K562 (cell line): ENCODE measurements around the gene KATNB1.

Source experiments
- KAT2B ChIP-seq: IDR thresholded peaks from one replicate; pipeline ENCODE4 v1.6.1; 2012; ENCODE audit warnings: low read depth, mild to moderate bottlenecking, control low read depth, inconsistent platforms, low read length, moderate library complexity
- POLR2AphosphoS5 ChIP-seq: IDR thresholded peaks from 2 replicates; pipeline ENCODE4 v1.6.1; 2011; ENCODE audit warnings: mild to moderate bottlenecking, low read depth, low read length, moderate library complexity; ENCODE audit not compliant: control insufficient read depth, insufficient read depth
- TF ChIP-seq, protein P1 (sequence below), 3 experiments: IDR thresholded peaks in 2 of 3; conservative IDR thresholded peaks in 1 of 3; 2 replicates each; pipeline ENCODE4 v1.5.1; 2011 to 2012; ENCODE audit warnings: low read length in 3 of 3, mild to moderate bottlenecking in 3 of 3, control low read depth in 2 of 3, improper control_type of control experiment in 1 of 3, inconsistent platforms in 1 of 3, low read depth in 1 of 3, mixed read lengths in 1 of 3, moderate library complexity in 1 of 3; ENCODE audit not compliant: insufficient read depth in 2 of 3
- TF ChIP-seq, protein P2 (sequence below): fragments of 450-650 bp; IDR thresholded peaks from 2 replicates; pipeline ENCODE4 v1.6.1; 2017; ENCODE audit warnings: mild to moderate bottlenecking, moderate library complexity

DNA sequence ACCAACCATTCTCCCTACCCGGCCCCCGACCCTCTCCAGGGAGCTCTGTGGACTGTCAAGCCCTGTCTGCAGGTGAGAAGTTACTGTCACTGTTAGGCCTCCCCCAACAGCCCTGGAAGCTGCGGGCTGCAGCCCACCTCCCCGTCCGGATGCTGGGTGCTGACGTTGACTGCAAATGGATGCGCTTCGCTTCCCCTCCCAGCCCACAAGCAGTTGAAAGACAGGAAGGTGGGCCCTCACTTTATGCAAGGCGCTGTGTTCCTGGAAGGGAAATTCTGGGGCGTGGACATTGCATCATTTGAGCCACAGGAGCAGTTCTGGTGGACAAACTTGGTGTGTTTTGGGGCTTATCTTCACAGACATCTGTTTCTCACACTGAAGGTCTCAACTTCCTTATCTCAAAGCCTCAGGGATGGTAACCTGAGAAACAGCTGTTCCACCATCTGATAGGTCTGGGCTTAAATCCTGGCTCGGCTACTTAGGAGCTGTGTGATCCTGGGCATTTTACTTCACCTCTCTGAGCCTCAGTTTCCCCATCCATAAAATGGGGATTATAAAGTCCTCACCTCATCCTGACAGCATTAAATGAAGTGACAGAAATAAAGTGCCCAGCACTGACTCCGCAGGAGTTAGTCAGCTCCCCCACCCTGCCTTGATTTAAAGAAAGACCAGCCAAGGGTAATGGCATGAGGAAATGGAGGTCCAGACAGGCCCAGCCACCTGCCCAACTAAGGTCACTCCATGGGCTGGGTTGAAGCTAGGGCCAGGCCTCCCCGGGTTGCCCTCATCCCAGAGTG lies 45.6 kb upstream of the KATNB1 start:
- no peak for TF ChIP-seq KAT2B
- TF ChIP-seq POLR2AphosphoS5 = peak; percentile 99
- TF ChIP-seq, protein P1, sequence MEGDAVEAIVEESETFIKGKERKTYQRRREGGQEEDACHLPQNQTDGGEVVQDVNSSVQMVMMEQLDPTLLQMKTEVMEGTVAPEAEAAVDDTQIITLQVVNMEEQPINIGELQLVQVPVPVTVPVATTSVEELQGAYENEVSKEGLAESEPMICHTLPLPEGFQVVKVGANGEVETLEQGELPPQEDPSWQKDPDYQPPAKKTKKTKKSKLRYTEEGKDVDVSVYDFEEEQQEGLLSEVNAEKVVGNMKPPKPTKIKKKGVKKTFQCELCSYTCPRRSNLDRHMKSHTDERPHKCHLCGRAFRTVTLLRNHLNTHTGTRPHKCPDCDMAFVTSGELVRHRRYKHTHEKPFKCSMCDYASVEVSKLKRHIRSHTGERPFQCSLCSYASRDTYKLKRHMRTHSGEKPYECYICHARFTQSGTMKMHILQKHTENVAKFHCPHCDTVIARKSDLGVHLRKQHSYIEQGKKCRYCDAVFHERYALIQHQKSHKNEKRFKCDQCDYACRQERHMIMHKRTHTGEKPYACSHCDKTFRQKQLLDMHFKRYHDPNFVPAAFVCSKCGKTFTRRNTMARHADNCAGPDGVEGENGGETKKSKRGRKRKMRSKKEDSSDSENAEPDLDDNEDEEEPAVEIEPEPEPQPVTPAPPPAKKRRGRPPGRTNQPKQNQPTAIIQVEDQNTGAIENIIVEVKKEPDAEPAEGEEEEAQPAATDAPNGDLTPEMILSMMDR (IDR thresholded peaks at IDR 0.05 in 2 of 3, conservative IDR thresholded peaks at IDR 0.05 in 1 of 3; ENCODE audit: insufficient read depth in 2 of 3, low read depth in 1 of 3, low read length in 3 of 3) = no peak
- TF ChIP-seq, protein P2, sequence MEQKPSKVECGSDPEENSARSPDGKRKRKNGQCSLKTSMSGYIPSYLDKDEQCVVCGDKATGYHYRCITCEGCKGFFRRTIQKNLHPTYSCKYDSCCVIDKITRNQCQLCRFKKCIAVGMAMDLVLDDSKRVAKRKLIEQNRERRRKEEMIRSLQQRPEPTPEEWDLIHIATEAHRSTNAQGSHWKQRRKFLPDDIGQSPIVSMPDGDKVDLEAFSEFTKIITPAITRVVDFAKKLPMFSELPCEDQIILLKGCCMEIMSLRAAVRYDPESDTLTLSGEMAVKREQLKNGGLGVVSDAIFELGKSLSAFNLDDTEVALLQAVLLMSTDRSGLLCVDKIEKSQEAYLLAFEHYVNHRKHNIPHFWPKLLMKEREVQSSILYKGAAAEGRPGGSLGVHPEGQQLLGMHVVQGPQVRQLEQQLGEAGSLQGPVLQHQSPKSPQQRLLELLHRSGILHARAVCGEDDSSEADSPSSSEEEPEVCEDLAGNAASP = no peak
